Parathyroid adenoma (tissue), 2 donors: ENCODE measurements around the gene BCL2L1.
"Not testable (repeated sequence)": the region's sequence is repeated elsewhere in the genome, so short reads cannot be mapped to it uniquely, and the experiment has no call there.

Experiments
- H2AFZ ChIP-seq: fragments of 300-600 bp; sonication (generic); one replicate; pipeline ENCODE4 v1.7.0; 2017; ENCODE audit warnings: antibody characterized with exemption, mild to moderate bottlenecking
- H3K27ac ChIP-seq: fragments of 300-600 bp; sonication (generic); one replicate; pipeline ENCODE4 v1.7.0; 2017
- H3K27me3 ChIP-seq: fragments of 300-600 bp; sonication (generic); one replicate; pipeline ENCODE4 v1.7.0; 2017; ENCODE audit warnings: low read length; ENCODE audit not compliant: control insufficient read depth, insufficient read depth
- H3K36me3 ChIP-seq: fragments of 300-600 bp; sonication (generic); one replicate; pipeline ENCODE4 v1.7.0; 2017; ENCODE audit warnings: low read length; ENCODE audit not compliant: control insufficient read depth, insufficient read depth
- H3K4me1 ChIP-seq: fragments of 300-600 bp; sonication (generic); one replicate; pipeline ENCODE4 v1.7.0; 2017; ENCODE audit warnings: control low read depth
- H3K4me2 ChIP-seq: fragments of 300-600 bp; sonication (generic); one replicate; pipeline ENCODE4 v1.7.0; 2017; ENCODE audit warnings: low read length
- H3K4me3 ChIP-seq: fragments of 300-600 bp; sonication (generic); one replicate; pipeline ENCODE4 v1.7.0; 2017; ENCODE audit warnings: low read depth, low read length
- H3K79me2 ChIP-seq: fragments of 300-600 bp; sonication (generic); one replicate; pipeline ENCODE4 v1.7.0; 2017; ENCODE audit warnings: control low read depth
- H3K9ac ChIP-seq: fragments of 300-600 bp; sonication (generic); one replicate; pipeline ENCODE4 v1.7.0; 2017; ENCODE audit warnings: mild to moderate bottlenecking
- H3K9me3 ChIP-seq: fragments of 300-600 bp; sonication (generic); one replicate; pipeline ENCODE4 v1.7.0; 2017; ENCODE audit warnings: low read length; ENCODE audit not compliant: control insufficient read depth
- CTCF ChIP-seq: fragments of 300-600 bp; sonication (generic); IDR thresholded peaks from one replicate; pipeline ENCODE4 v1.7.0; 2017; ENCODE audit warnings: antibody characterized with exemption, mild to moderate bottlenecking
- donor health status: primary hyperparathyroidism.

Gene BCL2L1

GRCh38 chr20:31673435-31673834 is 49.2 kb downstream of the BCL2L1 start:
- Histone ChIP-seq H3K9ac (no peak overlapping the region), H3K4me1 (peaks cover 23% of the 10 kb centered on the region)
- TF ChIP-seq CTCF, result no peak

GRCh38 chr20:31671324-31671723 is 51.3 kb downstream of the BCL2L1 start:
- no peak for TF ChIP-seq CTCF
- no peaks in the 10 kb centered on the region for H3K27me3 ChIP-seq
- H3K4me1 ChIP-seq, result peaks cover 9% of the 10 kb centered on the region
- H3K9me3 ChIP-seq, result no peaks in the 10 kb centered on the region
- peaks cover 52% of the 10 kb centered on the region for H3K79me2 ChIP-seq
- H3K27ac ChIP-seq, result peak overlapping the region; percentile 16
- H2AFZ ChIP-seq, result no peak overlapping the region
- no peak overlapping the region for H3K4me2 ChIP-seq
- no peak overlapping the region for H3K9ac ChIP-seq
- no peaks in the 10 kb centered on the region for H3K36me3 ChIP-seq
- H3K4me3 ChIP-seq, result no peak overlapping the region

More at GRCh38 chr20:31673435-31673834, 49.2 kb downstream of the BCL2L1 start:
- H3K4me2 ChIP-seq, result no peak overlapping the region
- peaks cover 61% of the 10 kb centered on the region for H3K79me2 ChIP-seq
- H3K9me3 ChIP-seq, result no peaks in the 10 kb centered on the region
- no peak overlapping the region for H2AFZ ChIP-seq
- H3K27me3 ChIP-seq, result no peaks in the 10 kb centered on the region
- no peak overlapping the region for H3K27ac ChIP-seq
- no peaks in the 10 kb centered on the region for H3K36me3 ChIP-seq
- no peak overlapping the region for H3K4me3 ChIP-seq

GRCh38 chr20:31670371-31671228 is 52.1 kb downstream of the BCL2L1 start:
- Histone ChIP-seq H3K27me3 (no peaks in the 10 kb centered on the region), H3K4me2 (no peak overlapping the region), H3K36me3 (no peaks in the 10 kb centered on the region), H3K4me3 (no peak overlapping the region), H3K4me1 (peaks cover 6% of the 10 kb centered on the region), H3K27ac (peak overlapping the region; percentile 40), H3K9me3 (no peaks in the 10 kb centered on the region), H3K9ac (no peak overlapping the region), H3K79me2 (peaks cover 48% of the 10 kb centered on the region), H2AFZ (no peak overlapping the region)
- TF ChIP-seq CTCF, result no peak

- H3K4me3 ChIP-seq, result no peak overlapping the region
- peaks cover 6% of the 10 kb centered on the region for H3K4me1 ChIP-seq
- H3K4me2 ChIP-seq, result no peak overlapping the region
- no peak overlapping the region for H3K9ac ChIP-seq
- no peak overlapping the region for H2AFZ ChIP-seq
- no peak for TF ChIP-seq CTCF
- no peaks in the 10 kb centered on the region for H3K36me3 ChIP-seq
- H3K27me3 ChIP-seq, result no peaks in the 10 kb centered on the region
- no peaks in the 10 kb centered on the region for H3K9me3 ChIP-seq
- peak overlapping the region; percentile 40 for H3K27ac ChIP-seq
- peaks cover 45% of the 10 kb centered on the region for H3K79me2 ChIP-seq
Observed at GRCh38 chr20:31669876-31670275, 52.8 kb downstream of the BCL2L1 start.

GRCh38 chr20:31668944-31669343 is 53.7 kb downstream of the BCL2L1 start:
- H3K9ac ChIP-seq, H3K36me3 ChIP-seq, H3K4me1 ChIP-seq, H3K4me2 ChIP-seq, H2AFZ ChIP-seq, H3K4me3 ChIP-seq, H3K27me3 ChIP-seq, H3K9me3 ChIP-seq: not testable (repeated sequence)
- Histone ChIP-seq H3K27ac (peak overlapping the region; percentile 24), H3K79me2 (peaks cover 38% of the 10 kb centered on the region)
